Fibroblast of the aortic adventitia (primary cell): ENCODE results near the gene TMEM258. TPM values are rescaled to one million over a fixed set of nuclear protein-coding genes. Genes with fewer than 3 reads are reported as not detected.

Source experiments
- DNase-seq: peaks from one replicate; pipeline ENCODE4 v3.0.0-alpha.2; 2010; ENCODE audit warnings: low read depth
- H3K4me3 ChIP-seq: 2 replicates; pipeline ENCODE4 v1.5.1; 2011; ENCODE audit warnings: low read depth, mild to moderate bottlenecking, control low read depth, low read length, moderate library complexity
- CTCF ChIP-seq: IDR thresholded peaks from 2 replicates; pipeline ENCODE4 v1.5.1; 2011; ENCODE audit warnings: mild to moderate bottlenecking, low read length, control low read depth, inconsistent platforms; ENCODE audit not compliant: insufficient read depth
- total RNA-seq: library from RNA; depleted of rRNA; stranded (reverse); fragments of >200 nt; gene quantifications from 2 replicates; pipeline ENCODE4 v1.2.3, GENCODE V29; 2012; ENCODE audit warnings: low replicate concordance

The TMEM258 gene
- total RNA-seq, 1 donor = 98.1 TPM

GRCh38 chr11:61820174-61820573 is 27.8 kb upstream of the TMEM258 start:
- no peak overlapping the region for H3K4me3 ChIP-seq
- DNase-seq = peak; percentile 40
- no peak for TF ChIP-seq CTCF

- DNase-seq = no peak
- TF ChIP-seq CTCF = no peak
- peak overlapping the region; percentile 91 for H3K4me3 ChIP-seq
Observed at GRCh38 chr11:61817471-61818202, 25.2 kb upstream of the TMEM258 start.

GRCh38 chr11:61816736-61817455 is 24.5 kb upstream of the TMEM258 start, which contains the start of gene FADS1:
FADS1 (minus strand) TSS chr11:61817003; CDS start chr11:61816929, 74 bp downstream.
- H3K4me3 ChIP-seq = peak within 1 kb of the TSS; percentile 91
- TF ChIP-seq CTCF = peak; percentile 54
- DNase-seq = peak; percentile 90

GRCh38 chr11:61815790-61816735 is 23.7 kb upstream of the TMEM258 start:
- no peak for TF ChIP-seq CTCF
- DNase-seq = peak; percentile 58
- peak overlapping the region; percentile 91 for H3K4me3 ChIP-seq

GRCh38 chr11:61814958-61815789 is 22.8 kb upstream of the TMEM258 start:
- no peak for TF ChIP-seq CTCF
- DNase-seq = peak; percentile 97
- peak overlapping the region; percentile 91 for H3K4me3 ChIP-seq
